Mesenchymal stem cell (in vitro differentiated cells and primary cell): ENCODE results near the gene UNC80.
"Not testable (repeated sequence)": the region's sequence is repeated elsewhere in the genome, so short reads cannot be mapped to it uniquely, and the experiment has no call there.

Source experiments
- DNase-seq: peaks from one replicate; pipeline ENCODE4 v3.0.0-alpha.2; 2013
- H2AFZ ChIP-seq: one replicate; pipeline ENCODE4 v1.6.1; 2013; ENCODE audit warnings: low read depth, mild to moderate bottlenecking, control low read depth, inconsistent platforms, low read length, moderate library complexity
- H2AK5ac ChIP-seq: 2 replicates; pipeline ENCODE4 v1.6.1; 2013; ENCODE audit warnings: low read length, moderate library complexity, mild to moderate bottlenecking, inconsistent platforms; ENCODE audit not compliant: severe bottlenecking
- H2BK120ac ChIP-seq: one replicate; pipeline ENCODE4 v1.6.1; 2013; ENCODE audit warnings: low read depth, mild to moderate bottlenecking, inconsistent platforms, low read length, moderate library complexity
- H2BK12ac ChIP-seq, 2 experiments: one replicate each; pipeline ENCODE4 v1.6.1; 2013; ENCODE audit warnings: inconsistent platforms in 2 of 2, low read length in 2 of 2, mild to moderate bottlenecking in 2 of 2, moderate library complexity in 2 of 2, control low read depth in 1 of 2
- H2BK15ac ChIP-seq: one replicate; pipeline ENCODE4 v1.6.1; 2013; ENCODE audit warnings: mild to moderate bottlenecking, low read depth, inconsistent platforms; ENCODE audit not compliant: poor library complexity, severe bottlenecking
- H2BK5ac ChIP-seq: 2 replicates; pipeline ENCODE4 v1.6.1; 2013; ENCODE audit warnings: low read depth, mild to moderate bottlenecking, low read length, control low read depth, inconsistent platforms; ENCODE audit not compliant: poor library complexity, severe bottlenecking
- H3K14ac ChIP-seq, 2 experiments: one replicate each; pipeline ENCODE4 v1.6.1; 2013; ENCODE audit warnings: inconsistent platforms in 2 of 2, low read length in 2 of 2, control low read depth in 1 of 2, mild to moderate bottlenecking in 1 of 2, moderate library complexity in 1 of 2
- H3K18ac ChIP-seq, 2 experiments: one replicate each; pipeline ENCODE4 v1.6.1; 2013; ENCODE audit warnings: inconsistent platforms in 2 of 2, low read length in 2 of 2, control low read depth in 1 of 2, low read depth in 1 of 2, mild to moderate bottlenecking in 1 of 2
- H3K23ac ChIP-seq, 2 experiments: one replicate each; pipeline ENCODE4 v1.6.1; 2013; ENCODE audit warnings: inconsistent platforms in 2 of 2, low read length in 2 of 2, mild to moderate bottlenecking in 2 of 2, moderate library complexity in 2 of 2, control low read depth in 1 of 2
- H3K27ac ChIP-seq: 2 replicates; pipeline ENCODE4 v1.5.1; 2013; ENCODE audit warnings: mild to moderate bottlenecking, moderate library complexity, low read length, control low read depth, inconsistent platforms; ENCODE audit not compliant: poor library complexity, severe bottlenecking
- H3K27me3 ChIP-seq, 2 experiments: 2 replicates each; pipeline versions ENCODE4 v1.6.1 to v1.7.0; 2013; ENCODE audit warnings: low read length in 2 of 2, mild to moderate bottlenecking in 2 of 2, moderate library complexity in 2 of 2, control low read depth in 1 of 2, inconsistent platforms in 1 of 2; ENCODE audit not compliant: control insufficient read depth in 1 of 2, insufficient read depth in 1 of 2
- H3K36me3 ChIP-seq, 2 experiments: 2 replicates each; pipeline versions ENCODE4 v1.6.1 to v1.7.0; 2013; ENCODE audit warnings: low read length in 2 of 2, control low read depth in 1 of 2, inconsistent platforms in 1 of 2, low read depth in 1 of 2, mild to moderate bottlenecking in 1 of 2; ENCODE audit not compliant: insufficient read depth in 2 of 2, control insufficient read depth in 1 of 2
- H3K4ac ChIP-seq, 2 experiments: one replicate each; pipeline ENCODE4 v1.6.1; 2013; ENCODE audit warnings: inconsistent platforms in 2 of 2, low read length in 2 of 2, mild to moderate bottlenecking in 2 of 2, moderate library complexity in 2 of 2, control low read depth in 1 of 2, low read depth in 1 of 2
- H3K4me1 ChIP-seq: 2 replicates; pipeline ENCODE4 v1.6.1; 2013; ENCODE audit warnings: low read depth, low read length, control low read depth; ENCODE audit not compliant: control insufficient read depth, insufficient read depth
- H3K4me2 ChIP-seq: 2 replicates; pipeline ENCODE4 v1.6.1; 2013; ENCODE audit warnings: low read length, mild to moderate bottlenecking, inconsistent platforms; ENCODE audit not compliant: poor library complexity, severe bottlenecking
- H3K4me3 ChIP-seq, 2 experiments: 2 replicates each; pipeline versions ENCODE4 v1.5.1 to v1.7.0; 2013; ENCODE audit warnings: low read length in 2 of 2, mild to moderate bottlenecking in 2 of 2, control low read depth in 1 of 2, low read depth in 1 of 2; ENCODE audit not compliant: insufficient read depth in 1 of 2
- H3K79me1 ChIP-seq: replicated peaks from 2 replicates; pipeline ENCODE4 v1.6.1; 2013; ENCODE audit warnings: mild to moderate bottlenecking, control low read depth, low read length, inconsistent platforms; ENCODE audit not compliant: poor library complexity, severe bottlenecking
- H3K9ac ChIP-seq: 2 replicates; pipeline ENCODE4 v1.7.0; 2013; ENCODE audit warnings: mild to moderate bottlenecking, low read length, moderate library complexity
- H3K9me3 ChIP-seq: 2 replicates; pipeline ENCODE4 v1.7.0; 2013; ENCODE audit warnings: mild to moderate bottlenecking, low read length; ENCODE audit not compliant: control insufficient read depth
- H4K8ac ChIP-seq: one replicate; pipeline ENCODE4 v1.6.1; 2013; ENCODE audit warnings: inconsistent platforms, mild to moderate bottlenecking, low read length, moderate library complexity
- H4K91ac ChIP-seq: one replicate; pipeline ENCODE4 v1.6.1; 2013; ENCODE audit warnings: mild to moderate bottlenecking, low read length, inconsistent platforms
- WGBS: methylation state at CpG from one replicate; pipeline ENCODE4 v1.1.7; 2013; ENCODE audit warnings: mixed read lengths; 5-methylcytosine and 5-hydroxymethylcytosine counted together

The UNC80 gene

DNA sequence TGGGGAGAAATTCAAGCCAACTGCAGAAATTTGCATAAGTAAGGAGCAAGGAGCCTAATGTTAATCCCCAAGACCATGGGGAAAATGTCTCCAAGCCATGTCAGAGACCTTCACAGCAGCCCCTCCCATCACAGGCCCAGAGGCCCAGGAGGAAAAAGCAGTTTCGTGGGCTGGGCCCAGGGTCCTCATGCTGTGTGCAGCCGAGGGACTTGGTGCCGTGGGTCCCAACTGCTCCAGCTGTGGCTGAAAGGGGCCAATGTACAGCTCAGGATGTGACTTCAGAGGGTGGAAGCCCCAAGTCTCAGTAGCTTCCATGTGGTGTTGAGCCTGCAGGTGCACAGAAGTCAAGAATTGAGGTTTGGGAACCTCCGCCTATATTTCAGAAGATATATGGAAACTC, 23.8 kb downstream of the UNC80 start:
- not testable (repeated sequence) for H3K36me3 ChIP-seq, H3K4ac ChIP-seq, H2AFZ ChIP-seq, H2AK5ac ChIP-seq, H2BK120ac ChIP-seq, H3K14ac ChIP-seq, H3K9ac ChIP-seq, H3K4me3 ChIP-seq, H3K79me1 ChIP-seq, H3K27me3 ChIP-seq, H3K9me3 ChIP-seq, H3K4me1 ChIP-seq, H4K91ac ChIP-seq, H2BK5ac ChIP-seq, DNase-seq, H3K18ac ChIP-seq, H2BK15ac ChIP-seq, H4K8ac ChIP-seq, H3K27ac ChIP-seq, H2BK12ac ChIP-seq, H3K23ac ChIP-seq, H3K4me2 ChIP-seq
- WGBS = 79% methylated on average over 4 of the region's 4 CpGs

DNA sequence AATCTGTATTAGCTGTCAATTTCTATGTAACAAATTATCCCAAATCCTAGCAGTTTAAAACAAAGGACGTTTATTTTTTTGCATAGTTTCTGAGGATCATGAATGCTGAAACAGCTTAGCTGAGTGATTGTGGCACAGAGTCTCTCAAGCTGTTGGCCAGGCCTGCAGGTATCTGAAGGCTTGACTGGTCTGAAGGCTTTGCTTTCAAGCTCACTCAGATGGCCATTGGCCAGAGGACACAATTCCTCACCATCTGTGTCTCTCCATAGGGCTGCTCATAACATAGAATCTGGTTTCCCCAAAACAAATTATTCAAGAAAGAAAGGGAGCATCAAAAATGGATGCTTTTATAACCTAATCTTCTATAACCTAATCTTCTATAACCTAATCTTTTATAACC, 33.7 kb downstream of the UNC80 start:
- Histone ChIP-seq H2BK120ac (no peak overlapping the region), H2AK5ac (no peak overlapping the region), H3K9me3 (peaks cover 3% of the 10 kb centered on the region), H3K14ac (no peak overlapping the region), H3K4me1 (no peaks in the 10 kb centered on the region), H3K23ac (no peak overlapping the region), H4K91ac (no peak overlapping the region), H3K9ac (no peak overlapping the region), H3K4me3 (no peak overlapping the region), H4K8ac (no peak overlapping the region), H3K27me3 (no peaks in the 10 kb centered on the region), H3K4me2 (no peak overlapping the region), H3K79me1 (no peaks in the 10 kb centered on the region), H2AFZ (no peak overlapping the region), H3K4ac (no peak overlapping the region), H2BK12ac (no peak overlapping the region), H2BK15ac (no peak overlapping the region), H3K36me3 (peaks cover 0 to 3% of the 10 kb centered on the region in 2 experiments), H3K27ac (no peak overlapping the region), H3K18ac (no peak overlapping the region), H2BK5ac (no peak overlapping the region)
- WGBS = 100% methylated on average over 1 of the region's 1 CpG
- DNase-seq = no peak

- H3K9ac ChIP-seq = no peak overlapping the region
- no peak overlapping the region for H3K23ac ChIP-seq
- no peak overlapping the region for H3K4me3 ChIP-seq
- no peak overlapping the region for H3K14ac ChIP-seq
- H2AFZ ChIP-seq = no peak overlapping the region
- H2BK15ac ChIP-seq = no peak overlapping the region
- no peak for DNase-seq
- no peak overlapping the region for H4K8ac ChIP-seq
- no peak overlapping the region for H2AK5ac ChIP-seq
- H3K9me3 ChIP-seq = no peaks in the 10 kb centered on the region
- H3K4me2 ChIP-seq = no peak overlapping the region
- H3K27ac ChIP-seq = no peak overlapping the region
- H2BK12ac ChIP-seq = no peak overlapping the region
- no CpG with 5 or more reads among the region's 3 CpGs for WGBS
- no peak overlapping the region for H2BK5ac ChIP-seq
- no peaks in the 10 kb centered on the region for H3K4me1 ChIP-seq
- H3K27me3 ChIP-seq = no peaks in the 10 kb centered on the region
- H2BK120ac ChIP-seq = no peak overlapping the region
- H4K91ac ChIP-seq = no peak overlapping the region
- H3K36me3 ChIP-seq = peaks cover 0 to 3% of the 10 kb centered on the region in 2 experiments
- no peak overlapping the region for H3K4ac ChIP-seq
- H3K18ac ChIP-seq = no peak overlapping the region
- no peaks in the 10 kb centered on the region for H3K79me1 ChIP-seq
These were observed 34.7 kb downstream of the UNC80 start for GRCh38 chr2:209806318-209806717.

DNA sequence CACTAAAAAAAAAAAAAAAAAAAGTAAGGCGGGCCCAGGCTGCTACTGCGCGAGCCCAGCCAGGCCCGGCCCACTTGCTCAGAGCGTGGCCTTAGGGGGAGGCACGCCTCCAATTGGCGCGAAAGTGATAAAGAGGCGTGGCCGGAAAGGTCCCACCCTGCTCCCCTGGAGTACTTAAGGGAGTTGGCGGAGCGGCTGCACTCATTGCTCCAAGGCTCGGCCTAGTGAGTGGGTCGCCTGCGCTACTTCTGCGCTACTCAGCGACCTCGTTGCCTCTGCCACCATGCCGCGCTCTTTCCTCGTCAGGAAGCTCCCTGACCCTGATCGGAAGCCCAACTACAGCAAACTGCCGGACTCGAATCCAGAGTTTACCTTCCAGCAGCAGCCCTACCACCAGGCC, 36.9 kb downstream of the UNC80 start:
- Histone ChIP-seq H2BK5ac (no peak overlapping the region), H3K27me3 (no peaks in the 10 kb centered on the region), H2AK5ac (no peak overlapping the region), H3K27ac (no peak overlapping the region), H3K79me1 (no peaks in the 10 kb centered on the region), H2BK15ac (no peak overlapping the region), H4K91ac (no peak overlapping the region), H2BK12ac (no peak overlapping the region), H3K9me3 (no peaks in the 10 kb centered on the region), H3K23ac (no peak overlapping the region), H3K4me2 (no peak overlapping the region), H4K8ac (no peak overlapping the region), H3K4ac (no peak overlapping the region), H3K4me3 (no peak overlapping the region), H3K18ac (no peak overlapping the region), H3K9ac (no peak overlapping the region), H3K4me1 (no peaks in the 10 kb centered on the region), H3K36me3 (peaks cover 0 to 3% of the 10 kb centered on the region in 2 experiments), H2BK120ac (no peak overlapping the region), H3K14ac (no peak overlapping the region), H2AFZ (no peak overlapping the region)
- 92% methylated on average over 24 of the region's 24 CpGs for WGBS
- no peak for DNase-seq
